NCI-H345 (cell line): ENCODE data around the gene GLB1L3.
"Not testable (repeated sequence)": the region's sequence is repeated elsewhere in the genome, so short reads cannot be mapped to it uniquely, and the experiment has no call there.

Experiments
- DNase-seq: peaks from one replicate; lab custom pipeline; 2025; lab: John Stamatoyannopoulos, UW

GLB1L3 gene

DNA sequence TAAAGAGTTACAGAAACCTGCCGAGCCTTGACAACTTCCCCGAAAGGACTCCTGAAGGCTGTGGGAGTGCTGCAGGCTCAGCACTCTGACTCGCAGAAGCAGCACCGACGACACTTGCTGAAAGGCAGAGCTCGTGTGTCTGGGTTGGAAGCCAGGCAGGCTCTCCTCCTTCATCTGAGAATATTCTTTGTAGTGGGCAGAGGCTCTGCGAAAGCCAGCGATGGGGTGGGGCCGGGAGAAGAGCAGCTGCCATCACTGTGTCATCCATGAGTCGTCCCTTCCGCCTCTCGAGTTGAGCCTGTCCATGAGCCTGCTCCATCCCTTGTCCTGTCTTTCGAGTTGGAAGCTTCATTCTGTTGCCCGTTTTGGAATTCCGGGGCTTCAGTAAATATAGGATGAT, 67.5 kb downstream of the GLB1L3 start:
- no peak for DNase-seq

DNA sequence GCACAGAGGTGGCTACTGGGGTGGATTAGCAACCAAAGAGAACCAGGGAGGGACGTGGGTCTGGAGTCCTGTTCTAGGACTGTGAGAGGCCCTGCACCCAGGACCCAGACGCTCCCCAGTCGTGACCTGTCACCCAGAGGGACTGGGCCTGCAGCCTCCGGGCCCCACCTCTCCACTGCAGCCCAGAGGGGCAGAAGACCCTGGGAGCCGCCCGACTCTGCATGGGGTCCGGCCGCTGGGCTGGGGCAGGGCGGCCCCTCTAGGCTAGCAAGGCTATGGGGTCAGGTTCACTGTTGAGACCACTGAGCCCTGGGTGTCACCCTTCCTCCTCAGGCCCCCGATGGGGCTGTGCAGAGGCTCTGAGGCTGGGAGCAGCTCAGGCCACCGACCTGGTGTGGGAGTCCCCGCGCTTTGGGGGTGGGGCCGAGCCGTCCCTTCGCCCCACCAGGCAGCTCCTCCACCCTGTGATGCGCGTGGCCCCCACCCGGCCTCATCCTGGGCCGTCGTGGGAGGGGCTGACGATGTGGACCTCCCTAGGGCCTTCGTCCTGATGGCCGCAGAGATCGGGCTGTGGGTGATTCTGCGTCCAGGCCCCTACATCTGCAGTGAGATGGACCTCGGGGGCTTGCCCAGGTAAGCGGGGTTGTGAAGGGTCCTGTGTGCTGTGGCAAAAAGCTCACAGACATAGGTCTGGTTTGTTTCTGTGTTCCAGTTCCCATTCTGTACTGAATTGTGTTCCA, 68.5 kb downstream of the GLB1L3 start:
- not testable (repeated sequence) for DNase-seq

DNA sequence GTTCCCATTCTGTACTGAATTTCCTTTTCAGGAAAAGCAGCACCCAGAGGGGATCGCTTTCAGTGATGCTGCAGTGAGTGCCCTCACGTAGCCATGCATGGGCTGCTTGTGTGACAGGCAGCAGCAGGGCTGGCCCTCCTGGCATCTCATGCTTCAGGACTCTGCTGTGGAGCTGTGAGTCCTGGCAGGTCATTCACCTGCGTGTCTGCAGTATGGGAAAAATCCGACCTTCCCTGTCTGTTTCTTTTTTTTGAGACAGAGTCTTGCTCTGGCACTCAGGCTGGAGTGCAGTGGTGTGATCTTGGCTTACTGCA, 69.0 kb downstream of the GLB1L3 start:
- DNase-seq = no peak

DNA sequence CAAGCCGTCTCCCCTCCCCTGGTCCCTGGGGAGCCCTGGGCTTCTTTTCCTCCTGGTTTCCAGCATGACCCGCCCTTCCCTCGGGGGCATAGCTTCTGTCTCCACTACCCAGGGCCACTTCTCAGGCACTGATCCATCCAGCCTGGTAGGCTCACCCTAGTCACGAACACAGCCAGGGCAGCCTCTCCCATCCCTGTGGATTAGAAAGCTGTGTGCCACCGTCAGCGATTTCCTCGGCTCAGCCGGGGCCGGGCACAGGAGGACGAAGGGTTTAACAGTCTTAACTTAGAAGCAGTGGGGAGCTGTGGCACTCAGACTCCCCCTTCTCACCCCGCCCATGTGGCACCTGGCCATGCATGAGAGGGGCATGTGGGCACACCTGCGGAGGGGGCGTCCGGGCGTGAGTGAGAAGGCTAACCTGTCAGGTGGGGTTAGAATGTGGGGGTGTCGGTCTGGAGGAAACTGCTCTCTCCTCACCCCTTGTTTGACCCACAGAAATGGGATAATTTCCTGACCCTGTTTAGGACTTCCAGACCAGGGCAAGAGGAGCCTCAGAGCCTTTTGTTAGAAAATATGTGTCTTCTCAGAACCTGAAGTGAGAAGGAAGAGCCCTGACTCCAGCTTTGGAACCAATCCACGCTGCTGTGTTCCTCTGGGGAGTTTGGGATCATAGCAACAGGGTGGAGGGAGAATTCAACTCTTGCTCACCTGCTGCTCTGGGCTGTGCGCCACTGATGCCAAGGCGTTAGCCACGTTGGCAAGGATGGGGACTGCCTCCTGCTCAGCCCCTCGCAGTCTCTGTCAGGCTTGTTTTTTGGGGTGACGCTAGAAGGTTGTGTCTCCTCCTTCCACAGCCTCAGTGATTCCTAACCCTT, 70.2 kb downstream of the GLB1L3 start:
- DNase-seq = peak; percentile 13

DNA sequence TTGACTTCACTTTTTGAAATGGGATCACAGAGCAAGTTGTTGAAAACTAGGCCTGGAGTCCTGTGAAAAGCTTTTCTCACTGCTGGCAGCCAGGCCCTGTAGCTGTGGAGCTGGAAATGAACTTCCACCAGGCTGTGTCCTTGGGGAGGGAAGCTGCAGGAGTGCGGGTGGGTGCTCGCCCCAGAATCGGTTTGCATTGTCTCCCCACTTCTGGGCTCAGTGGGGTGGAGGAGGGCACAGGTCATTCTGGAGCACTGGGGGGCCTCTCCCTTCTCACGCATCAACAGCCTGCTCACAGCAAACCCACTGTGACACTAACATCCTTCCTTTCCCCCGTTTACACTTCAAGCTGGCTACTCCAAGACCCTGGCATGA, 70.8 kb downstream of the GLB1L3 start:
- DNase-seq = no peak

DNA sequence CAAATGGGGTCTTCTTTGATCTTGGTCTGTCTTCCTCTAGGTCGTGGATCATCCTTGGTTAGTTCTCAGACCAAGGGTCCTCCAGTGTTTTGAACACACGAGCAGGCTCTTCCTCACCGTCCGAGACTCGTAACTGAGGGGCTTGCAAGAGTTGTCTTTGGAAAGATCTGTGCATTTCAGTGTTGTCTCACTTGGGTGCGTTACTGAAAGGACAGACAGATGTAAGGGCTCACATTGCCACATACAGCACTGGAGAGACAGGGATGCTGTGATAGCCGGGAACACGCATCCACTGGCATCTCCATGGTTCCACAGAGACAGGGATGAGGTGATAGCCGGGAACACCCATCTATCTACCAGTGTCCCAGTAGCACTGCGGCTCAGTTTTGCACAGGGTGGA, 71.3 kb downstream of the GLB1L3 start:
- no peak for DNase-seq

DNA sequence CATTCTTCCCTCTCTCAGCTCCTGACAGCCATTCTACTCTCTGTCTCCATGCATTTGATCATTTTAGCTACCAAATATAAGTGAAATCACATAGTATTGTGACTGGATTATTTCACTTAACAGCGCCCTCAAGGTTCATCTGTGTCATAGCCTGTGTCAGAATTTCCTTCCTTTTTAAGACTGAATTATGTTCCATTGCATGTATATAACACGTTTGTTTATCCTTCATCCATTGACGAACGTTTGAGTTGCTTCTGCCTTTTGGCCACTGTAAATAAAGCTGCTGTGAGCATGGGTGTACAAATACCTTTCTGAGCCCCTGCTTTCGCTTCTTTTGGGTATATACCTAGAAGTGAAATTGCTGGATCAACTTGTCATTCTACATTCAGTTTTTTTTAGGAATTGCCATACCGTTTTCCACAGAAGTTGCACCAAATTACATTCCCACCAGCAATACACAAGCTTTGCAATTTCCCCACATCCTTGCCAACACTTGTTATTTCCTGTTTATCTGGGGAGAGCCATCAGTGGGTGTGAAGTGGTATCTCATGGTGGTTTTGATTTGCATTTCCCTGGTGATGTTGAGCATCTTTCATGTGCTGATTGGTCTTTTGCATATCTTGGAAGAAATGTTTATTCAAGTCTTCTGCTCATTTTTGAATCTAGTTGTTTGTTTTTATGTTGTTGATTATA, 73.1 kb downstream of the GLB1L3 start:
- no peak for DNase-seq

DNA sequence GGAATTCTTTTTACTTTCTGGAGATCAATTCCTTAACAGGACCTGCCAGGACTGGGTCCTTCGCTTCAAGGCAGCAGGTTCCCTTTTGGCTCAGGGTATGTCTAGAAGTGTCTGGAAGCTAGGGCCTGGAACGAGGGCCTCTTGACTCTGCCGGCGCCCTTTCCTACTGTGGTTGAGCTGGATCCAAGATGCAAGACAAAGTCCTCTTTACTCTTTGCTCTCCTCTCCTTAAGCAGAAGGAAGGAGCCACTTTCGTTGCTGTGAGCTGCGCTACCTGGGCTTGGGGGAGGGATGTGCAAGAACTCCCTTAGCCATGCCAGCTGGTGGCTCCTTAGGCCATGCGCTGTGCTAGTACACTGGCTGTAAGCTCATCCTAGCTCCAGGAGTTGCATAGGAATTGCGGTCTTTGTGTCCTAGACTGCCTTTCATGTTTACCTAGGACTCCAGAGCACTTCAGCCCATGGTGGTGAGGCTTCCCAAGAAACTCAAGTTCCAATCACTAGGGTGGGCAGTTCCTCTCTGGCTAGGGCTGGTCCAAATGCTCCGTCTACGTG, 73.7 kb downstream of the GLB1L3 start:
- DNase-seq = no peak

DNA sequence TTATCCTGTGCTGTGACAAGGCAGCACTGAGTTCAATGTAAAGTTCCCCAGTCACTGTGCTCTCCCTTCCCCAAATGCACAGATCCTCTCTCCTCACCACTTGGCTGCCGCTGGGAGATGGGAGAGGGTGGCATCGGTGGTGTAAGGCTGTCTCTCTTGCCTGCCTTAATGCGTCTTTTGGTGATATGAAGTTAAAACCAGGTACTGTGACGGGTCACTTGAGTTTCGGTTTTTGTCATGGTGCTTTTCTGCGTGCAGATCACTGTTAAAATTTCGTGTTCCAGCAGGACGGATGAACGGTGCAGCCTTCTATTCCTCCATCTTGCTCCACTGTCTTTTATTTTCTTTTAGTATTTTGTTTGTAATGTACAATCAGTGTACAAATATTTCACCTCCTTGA, 74.2 kb downstream of the GLB1L3 start:
- no peak for DNase-seq

DNA sequence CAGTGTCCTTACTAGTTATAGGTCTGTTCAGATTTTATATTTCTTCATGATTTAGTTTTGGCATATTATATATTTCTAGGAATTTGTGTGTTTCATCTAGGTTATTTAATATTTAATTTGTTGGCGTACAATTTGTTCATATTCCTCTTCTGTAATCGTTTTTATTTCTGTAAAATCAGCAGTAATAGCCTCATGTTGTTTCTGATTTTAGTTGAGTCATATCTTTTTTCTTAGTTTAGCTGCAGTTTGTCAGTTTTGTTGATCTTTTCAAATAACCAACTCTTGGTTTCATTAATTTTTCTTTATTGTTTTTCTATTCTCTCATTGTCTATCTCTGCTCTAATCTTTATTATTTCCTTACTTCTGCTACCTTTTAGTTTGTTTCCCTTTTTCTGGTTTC, 75.9 kb downstream of the GLB1L3 start:
- DNase-seq = no peak

DNA sequence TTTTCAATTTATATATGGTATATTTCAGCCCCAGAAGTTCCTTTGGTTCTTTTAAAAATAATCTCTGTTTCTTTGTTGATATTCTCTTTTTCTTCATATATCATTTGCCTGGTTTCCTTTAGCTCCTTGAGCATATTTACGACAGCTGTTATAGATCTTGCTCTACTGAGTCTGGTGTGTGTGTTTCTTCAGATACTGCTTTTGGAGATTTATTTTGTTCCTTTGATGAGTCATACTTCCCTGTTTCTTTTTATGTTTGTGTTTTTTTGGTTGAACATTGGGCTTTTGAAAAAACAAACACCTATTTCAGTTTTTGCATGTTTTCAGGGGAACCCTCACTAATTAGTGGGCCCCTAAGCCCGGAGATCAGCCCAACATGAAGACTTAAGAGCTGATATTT, 79.0 kb downstream of the GLB1L3 start:
- DNase-seq = no peak

DNA sequence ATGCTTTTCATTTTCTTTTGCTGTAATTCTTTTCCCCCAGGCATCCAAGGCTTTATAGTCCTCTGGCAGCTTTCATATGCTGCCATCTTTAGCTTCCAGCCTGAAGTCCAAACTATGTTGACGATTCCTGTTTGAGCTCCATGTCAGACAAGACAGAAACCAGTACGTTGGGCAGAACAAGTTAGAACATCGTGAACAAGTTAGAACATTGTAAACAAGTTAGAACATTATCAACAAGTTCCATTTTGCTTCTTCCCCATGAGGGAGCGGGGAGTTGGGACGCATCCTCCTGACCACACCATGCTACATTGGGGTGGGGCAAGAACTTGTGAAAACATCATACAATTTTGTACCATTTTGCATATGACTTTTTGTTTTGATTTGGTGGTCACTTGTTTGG, 79.5 kb downstream of the GLB1L3 start:
- DNase-seq = no peak

DNA sequence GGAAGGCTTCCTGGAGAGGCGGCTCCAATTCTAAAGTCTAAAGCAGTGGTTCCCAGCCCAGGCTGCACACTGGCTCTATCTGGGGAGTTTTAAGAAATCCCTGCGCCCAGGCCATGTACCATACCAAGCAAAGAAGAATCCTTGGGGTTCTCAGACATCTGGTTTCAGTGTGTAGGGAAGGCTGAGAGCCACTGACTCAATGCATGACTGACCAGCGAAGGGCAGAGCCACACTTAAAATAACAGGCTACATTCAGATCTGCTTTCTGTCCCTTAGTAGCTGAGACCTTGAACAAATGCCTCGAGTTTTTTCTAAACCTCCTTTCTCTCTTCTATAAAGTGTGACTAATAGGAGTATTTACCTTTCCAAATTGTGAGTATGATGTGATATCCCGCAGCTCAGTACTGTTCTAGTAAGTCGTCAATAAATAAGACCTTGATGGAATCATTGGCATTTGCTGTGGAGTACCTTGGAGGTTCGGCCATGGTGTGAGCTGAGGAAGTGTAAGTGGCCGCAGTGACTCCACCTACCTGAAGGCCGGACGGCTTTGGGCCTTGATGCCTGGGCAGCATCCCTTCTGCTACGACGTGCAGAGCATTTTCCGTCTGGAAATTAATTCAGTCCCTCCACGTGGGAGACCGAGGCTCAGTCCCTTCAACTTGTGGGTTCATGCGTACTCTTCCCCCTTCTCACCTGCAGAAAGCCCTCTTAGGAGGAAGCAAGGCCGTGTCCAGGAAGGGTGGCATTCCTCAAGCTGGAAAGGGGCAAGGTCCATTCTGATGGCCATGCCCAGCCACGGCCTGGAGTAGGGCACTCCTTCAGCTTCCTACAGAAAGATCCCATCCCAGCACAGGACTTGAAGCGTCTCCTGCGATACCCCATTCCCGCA, 80.7 kb downstream of the GLB1L3 start:
- no peak for DNase-seq

DNA sequence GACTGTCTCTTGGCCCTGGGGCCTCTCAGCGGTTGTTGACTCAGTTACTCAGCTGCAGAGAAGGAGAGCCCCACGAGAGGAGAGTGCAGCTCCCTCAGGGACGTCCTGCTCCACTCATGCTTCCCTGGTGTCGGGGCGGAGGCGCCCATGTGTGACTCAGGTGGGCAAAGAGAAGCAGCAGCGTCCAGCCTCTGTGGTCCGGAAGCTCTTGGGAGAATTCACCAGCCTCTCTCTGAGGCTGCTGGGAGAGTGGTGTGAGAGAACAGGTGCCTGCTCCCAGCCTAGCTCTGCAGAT, 81.3 kb downstream of the GLB1L3 start:
- DNase-seq = no peak

DNA sequence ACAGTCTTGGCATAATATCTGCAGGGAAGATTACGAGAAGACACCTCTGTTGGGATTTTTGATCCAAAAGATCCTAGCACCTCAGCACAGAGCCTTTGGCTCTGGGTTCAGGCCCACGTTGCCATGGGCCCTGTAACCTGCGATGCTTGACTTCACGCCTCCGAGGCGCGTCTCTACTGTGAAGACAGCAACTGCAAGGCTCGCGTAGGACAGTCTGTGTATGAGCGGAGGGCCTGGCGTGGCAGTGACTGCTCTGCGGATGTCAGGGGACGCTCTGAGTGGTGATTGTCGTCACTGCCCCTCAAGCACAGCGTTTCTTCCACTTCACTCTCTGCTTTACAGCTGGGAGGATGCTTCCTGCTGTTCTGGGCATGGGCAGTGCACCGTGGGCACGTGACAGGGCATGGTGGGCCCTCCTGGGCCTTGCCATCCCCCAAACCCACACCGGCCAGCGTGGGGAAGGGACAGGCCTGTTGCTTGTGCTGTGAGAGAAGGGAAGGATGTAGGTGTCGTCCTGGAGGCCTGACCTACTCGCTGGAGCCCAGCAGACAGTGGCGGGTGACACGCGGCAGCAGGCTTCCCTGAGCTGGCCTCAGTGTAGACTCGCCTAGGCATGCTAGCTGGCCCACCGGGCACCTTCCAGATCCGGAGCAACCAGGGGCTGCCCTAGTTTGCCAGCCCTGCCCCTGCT, 82.1 kb downstream of the GLB1L3 start:
- DNase-seq = no peak

DNA sequence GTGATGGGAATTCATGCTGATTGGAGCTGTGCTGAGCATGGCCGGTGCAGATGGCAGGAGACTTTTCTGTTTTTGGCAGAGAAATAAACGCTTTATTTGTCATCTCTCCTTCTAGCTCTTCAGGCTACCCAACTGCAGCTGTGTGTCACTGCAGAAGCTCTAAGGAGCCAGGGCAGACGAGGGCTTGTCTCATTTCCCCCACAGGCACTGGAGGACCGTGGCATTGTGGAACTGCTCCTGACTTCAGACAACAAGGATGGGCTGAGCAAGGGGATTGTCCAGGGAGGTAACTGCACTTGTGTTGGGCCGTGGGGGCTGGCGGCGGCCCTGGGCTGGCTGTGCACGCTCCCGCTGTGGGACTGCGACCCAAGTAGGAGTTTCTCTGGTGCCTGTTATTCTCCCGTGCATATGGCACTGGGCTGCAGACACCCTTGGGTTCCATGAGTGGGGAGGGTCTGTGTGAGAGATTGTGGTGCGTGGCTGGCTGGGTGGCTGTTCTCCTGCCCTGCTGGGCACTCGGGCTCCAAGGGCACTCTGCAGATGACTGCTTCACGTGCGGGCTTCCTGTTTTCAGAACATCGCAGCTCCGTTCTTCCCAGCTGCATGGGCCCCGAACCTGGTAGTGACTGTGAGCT, 82.8 kb downstream of the GLB1L3 start:
- DNase-seq = no peak

DNA sequence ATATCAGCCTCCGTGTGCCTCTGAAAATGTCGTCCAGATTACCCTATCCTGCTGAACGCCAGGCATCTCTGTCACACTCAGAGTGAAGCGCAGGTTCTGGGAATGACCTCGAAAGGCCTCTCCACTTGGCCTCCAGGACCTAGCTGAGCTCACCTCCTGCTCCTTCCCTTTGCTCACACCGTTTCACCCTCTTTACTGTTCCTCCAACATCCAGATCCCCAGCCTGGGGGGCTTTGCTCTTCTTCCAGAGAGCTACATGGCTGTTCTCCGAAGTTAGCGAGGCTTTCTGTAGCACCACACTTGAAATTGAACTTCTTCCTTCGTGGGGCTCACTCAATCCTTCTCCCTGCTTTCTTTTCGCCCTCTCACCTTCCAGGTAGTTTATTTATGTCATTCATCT, 83.5 kb downstream of the GLB1L3 start:
- DNase-seq = no peak

DNA sequence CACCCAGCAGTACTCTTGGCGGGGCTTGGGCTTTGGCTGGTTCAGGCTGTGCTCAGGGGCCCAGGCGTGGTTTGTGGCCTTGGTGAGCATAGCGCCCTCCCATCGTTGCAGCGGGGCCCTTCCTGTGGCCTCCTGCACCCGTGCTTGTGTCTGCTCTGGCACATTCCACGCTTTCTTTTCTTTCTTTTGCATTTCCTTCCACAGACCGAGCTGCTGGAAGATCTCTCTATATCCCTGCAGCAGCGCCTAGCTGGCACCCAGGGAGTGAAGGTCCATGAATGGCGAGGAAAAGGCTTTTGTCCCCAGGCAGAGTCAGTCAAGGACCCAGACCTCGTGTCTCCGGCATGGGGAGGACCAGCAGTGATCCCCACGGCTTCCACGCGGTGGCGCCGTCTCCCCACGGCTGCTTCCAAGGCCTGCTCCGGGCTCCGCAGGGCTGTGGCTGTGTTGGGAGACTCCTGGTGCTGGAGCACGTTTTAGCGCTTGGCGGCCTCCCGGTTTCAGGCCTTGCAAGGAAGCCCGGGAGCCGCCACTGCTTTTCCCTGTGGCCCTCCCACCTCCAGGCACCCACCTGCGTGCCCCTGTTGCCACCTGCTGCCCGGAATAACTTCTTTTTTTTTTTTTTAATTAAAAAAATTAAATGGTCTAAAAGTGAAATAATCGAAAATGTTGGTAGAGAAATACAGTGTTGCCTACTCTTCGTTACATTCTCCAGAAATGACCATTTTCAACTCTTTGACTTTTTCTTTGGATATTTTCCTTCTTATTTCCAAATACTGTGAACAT, 84.1 kb downstream of the GLB1L3 start:
- DNase-seq = peak; percentile 25

DNA sequence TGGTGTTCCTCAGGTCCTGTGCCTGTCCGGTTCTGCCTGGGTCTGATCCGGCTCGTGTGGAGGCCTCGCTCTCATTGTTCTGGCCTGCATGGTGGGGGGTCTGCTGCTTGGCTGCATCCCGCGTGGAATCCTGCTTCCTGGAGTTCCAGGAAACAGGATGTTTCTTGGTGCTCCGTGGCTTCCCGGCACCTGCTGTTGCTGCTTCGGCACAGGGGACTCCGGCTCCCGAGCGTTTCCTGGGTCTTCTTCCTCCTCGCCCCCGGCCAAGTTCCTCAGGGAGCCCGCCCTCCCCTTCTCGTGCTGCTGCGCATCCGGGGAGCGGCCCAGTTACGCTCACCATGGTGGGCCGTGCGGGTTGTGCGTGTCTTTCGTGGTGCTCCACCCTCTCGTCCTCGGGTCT, 85.5 kb downstream of the GLB1L3 start:
- DNase-seq = no peak
